GM03348 (cell line): ENCODE data around the gene SAT2.
A peak's percentile ranks its signal among the peaks of the same experiment; 100 is the strongest.
"Not testable (repeated sequence)": the region's sequence is repeated elsewhere in the genome, so short reads cannot be mapped to it uniquely, and the experiment has no call there.

Experiments used
- DNase-seq: peaks from one replicate; pipeline ENCODE4 v3.0.0; 2012; ENCODE audit warnings: low spot score

The SAT2 gene

DNA sequence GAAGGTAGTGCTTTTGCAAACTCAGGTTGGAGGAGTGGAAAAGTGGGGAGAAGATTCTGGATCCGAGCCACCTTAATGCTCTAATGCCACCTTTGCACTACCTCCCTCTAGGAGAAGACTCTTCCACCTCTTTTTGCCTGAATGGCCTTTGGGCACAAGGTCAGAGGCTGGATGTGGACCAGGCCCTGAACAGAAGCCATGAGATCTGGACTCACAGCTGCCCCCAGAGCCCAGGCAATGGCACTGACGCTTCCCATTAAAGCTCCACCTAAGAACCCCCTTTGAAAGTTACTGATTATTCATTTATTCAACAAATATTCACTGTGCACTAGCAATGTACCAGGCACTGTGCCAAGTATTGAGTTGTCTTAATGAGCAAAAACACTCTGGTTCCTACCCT is 5.5 kb upstream of the SAT2 start:
- no peak for DNase-seq

DNA sequence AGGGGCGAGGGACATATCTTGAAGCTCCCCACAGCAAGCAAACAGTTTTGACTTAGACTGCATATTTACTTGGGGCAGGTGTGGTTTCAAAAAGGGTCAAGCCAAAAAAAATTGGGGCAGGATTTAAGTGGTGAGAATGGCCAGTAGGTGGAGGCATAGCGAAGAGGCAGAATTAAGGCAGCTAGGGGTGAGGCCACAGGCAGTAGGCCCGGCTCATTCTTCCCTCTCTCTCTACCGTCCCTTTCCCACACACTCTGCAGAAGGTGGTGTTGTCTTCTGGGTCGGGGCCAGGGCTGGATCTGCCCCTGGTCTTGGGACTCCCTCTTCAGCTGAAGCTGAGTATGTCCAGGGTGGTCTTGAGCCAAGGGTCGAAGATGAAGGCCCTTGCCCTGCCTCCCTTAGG is 4.9 kb upstream of the SAT2 start:
- peak; percentile 82 for DNase-seq

DNA sequence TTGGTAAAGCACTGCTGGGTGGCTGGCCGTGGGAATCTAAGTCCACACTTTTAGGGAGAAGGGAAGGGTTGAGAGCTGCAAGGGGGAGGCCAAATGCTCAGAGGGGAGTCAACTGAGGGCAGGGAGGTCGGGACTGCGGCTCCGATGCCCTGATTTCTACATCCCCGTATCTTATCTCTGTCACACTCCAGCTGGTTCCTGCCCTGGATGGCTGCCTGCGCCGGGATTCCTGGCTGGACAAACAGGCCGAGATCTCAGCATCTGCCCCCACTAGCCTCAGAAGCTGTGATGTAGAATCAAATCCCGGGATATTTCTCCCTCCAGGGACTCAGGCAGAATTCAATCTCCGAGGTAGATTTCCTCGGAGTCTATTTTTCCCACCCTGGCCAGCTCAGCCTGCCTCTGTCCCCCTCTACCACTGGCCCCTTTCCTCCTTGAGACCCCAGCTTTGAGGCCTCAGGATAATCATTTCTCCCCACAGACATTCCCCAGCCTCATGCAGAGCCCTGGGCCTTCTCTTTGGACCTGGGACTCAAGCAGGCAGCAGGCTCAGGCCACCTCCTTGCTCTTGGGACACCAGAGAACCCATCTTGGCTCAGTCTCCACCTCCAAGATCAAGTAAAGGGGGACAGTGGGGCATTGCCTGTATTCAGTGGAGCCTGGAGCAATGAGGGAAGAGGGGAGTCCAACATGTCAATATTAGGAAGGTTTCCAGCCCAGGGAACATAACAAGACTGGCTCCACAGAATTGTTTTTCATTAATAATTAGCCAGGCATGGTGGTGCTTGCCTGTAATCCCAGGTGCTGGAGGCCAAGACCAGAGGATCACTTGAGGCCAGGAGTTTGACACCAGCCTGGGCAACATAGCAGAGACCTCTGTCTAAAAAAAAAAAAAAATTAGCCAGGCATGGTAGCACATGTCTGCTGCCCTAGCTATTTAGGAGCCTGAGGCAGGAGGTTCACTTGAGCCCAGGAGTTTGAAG is 4.1 kb upstream of the SAT2 start:
- DNase-seq: no peak

DNA sequence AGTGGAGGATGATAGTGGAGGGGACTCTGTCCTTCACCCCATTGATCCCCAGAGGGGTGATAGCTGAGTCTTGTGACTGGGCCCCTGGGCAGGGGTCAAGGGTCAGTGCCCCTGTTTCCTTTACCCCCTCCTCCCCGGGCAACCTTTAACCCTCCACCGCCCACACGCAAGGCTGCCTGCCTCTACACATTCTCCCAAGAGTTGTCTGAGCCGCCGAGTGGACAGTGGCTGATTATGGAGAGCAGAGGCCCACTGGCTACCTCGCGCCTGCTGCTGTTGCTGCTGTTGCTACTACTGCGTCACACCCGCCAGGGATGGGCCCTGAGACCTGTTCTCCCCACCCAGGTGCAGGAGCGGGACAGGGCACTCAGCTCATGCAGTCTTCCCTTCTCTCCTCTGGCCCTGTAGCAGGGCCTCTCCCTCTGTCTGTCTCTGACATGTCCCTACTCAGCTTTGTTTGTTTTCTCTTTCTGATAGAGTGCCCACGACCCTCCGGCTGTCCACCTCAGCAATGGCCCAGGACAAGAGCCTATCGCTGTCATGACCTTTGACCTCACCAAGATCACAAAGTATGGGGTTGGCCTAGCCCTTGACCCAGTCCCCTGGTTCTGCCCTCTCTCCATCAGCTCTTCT is 2.4 kb upstream of the SAT2 start, which contains the start of gene SHBG:
Gene SHBG (plus strand): TSS at position 197 of the 633 bp plus-strand sequence. CDS start 38 bp downstream, at position 235.
- no peak for DNase-seq

DNA sequence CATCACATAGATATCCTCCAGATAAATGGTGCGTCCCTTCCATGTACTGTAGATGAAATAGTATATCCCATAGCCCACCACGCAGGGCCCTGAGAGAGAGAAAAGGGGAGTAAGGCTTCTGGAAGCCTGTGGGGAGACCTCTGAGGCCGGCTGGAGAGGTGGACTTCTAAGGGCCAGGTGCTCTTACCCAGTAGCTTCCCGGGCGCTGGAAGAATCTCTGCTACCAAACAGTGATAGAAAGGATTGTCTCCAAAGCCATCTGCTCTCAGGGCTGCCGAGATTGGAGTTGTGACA is 718 bp downstream of the SAT2 start:
- DNase-seq: no peak

DNA sequence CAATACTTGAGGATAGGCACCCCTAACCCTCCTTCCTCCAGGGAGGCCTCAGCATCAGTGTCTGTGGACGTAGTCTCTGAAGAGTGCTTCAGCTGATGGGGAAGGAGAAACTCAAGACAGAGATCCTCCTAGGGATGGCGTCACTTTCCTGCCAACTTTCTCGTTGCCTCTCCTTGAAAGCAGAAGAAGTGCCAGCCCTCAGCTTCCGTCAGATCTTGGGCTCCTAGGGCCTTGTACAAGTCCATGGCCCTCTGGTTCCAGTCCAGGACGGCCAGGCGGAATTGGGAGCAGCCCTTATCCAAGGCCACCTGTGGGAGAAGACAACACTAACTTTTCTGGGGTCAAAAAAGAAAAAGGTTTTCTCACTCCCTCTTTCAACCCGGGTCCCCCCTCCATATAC is 1.3 kb downstream of the SAT2 start:
- DNase-seq: no peak

DNA sequence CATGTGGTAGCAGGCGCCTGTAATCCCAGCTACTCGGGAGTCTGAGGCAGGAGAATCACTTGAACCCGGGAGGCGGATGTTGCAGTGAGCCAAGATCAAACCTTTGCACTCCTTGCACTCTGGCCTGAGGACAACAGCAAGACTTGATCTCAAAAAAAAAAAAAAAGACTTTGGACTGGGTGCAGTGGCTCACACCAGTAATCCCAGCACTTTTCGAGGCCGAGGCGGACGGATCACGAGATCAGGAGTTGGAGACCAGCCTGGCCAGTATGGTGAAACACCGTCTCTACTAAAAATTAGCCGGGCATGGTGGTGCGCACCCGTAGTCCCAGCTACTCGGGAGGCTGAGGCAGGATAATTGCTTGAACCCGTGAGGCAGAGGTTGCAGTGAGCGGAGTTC is 1.9 kb downstream of the SAT2 start:
- DNase-seq: not testable (repeated sequence)

DNA sequence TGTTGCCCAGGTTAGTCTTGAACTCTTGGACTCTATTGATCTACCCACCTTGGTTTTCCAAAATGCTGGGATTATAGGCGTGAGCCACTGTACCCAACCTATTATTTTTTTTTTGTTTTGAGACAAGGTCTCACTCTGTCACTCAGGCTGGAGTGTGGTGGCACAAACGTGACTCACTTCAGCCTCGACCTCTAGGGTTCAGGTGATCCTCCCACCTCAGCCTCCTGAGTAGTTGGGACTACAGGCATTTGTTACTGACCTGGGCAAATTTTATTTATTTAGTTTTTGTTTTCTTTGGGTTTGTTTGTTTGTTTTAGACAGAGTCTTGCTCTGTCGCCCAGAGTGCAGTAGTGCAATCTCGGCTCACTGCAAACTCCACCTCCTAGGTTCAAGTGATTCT is 4.0 kb downstream of the SAT2 start:
- no peak for DNase-seq

DNA sequence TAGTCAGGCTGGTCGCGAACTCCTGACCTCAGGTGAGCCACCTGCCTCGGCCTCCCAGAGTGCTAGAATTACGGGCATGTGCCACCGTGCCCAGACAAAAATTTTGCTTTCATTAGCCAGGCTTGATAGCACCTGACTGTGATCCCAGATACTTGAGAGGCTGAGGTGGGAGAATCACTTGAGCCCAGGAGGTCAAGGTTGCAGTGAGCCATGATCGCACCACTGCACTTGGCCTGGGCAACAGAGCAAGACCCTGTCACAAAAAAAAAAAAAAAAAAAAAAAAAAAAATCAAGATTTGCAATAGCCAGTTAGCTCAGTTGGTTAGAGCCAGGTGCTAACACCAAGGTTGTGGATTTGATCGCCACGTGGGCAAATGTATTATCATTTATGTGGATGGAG is 6.8 kb downstream of the SAT2 start:
- DNase-seq: no peak

DNA sequence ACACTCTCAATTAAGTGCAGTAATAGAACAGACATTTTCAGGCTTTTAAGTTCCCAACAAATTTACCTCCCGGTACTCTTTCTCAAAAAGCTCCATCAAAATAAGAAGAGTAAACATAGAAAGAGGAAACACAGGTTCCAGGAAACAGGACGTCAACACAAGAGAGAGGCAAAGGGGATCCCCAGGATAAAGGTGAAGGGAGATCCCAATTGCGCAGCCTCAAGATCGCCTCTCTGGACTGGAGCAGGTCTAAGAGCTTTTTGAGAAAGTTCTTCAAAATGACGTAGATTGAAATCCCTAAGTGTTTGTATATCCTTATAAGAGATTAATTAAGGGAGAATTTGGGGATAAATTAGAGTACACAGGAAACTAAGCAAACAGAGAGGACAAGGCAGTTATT is 9.0 kb downstream of the SAT2 start:
- DNase-seq: no peak

DNA sequence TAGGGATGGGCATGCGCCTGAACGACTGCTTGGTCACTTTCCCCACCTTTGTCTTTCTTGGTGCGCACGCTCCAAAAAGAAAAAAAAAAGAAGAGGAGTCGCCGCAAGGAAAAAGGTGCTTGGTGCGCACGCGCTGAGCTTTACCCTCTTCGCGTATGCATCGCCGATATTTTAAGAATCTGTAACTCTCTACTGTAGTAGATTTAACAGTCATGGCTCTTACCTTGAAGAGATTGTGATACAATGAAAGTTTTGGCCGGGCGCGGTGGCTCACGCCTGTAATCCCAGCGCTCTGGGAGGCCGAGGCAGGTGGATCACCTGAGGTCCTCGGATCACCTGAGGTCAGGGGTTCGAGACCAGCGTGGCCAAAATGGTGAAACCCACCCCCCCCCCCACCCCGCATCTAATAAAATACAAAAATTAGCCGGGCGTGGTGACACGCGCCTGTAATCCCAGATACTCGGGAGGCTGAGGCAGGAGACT is 12.3 kb downstream of the SAT2 start:
- DNase-seq: no peak

DNA sequence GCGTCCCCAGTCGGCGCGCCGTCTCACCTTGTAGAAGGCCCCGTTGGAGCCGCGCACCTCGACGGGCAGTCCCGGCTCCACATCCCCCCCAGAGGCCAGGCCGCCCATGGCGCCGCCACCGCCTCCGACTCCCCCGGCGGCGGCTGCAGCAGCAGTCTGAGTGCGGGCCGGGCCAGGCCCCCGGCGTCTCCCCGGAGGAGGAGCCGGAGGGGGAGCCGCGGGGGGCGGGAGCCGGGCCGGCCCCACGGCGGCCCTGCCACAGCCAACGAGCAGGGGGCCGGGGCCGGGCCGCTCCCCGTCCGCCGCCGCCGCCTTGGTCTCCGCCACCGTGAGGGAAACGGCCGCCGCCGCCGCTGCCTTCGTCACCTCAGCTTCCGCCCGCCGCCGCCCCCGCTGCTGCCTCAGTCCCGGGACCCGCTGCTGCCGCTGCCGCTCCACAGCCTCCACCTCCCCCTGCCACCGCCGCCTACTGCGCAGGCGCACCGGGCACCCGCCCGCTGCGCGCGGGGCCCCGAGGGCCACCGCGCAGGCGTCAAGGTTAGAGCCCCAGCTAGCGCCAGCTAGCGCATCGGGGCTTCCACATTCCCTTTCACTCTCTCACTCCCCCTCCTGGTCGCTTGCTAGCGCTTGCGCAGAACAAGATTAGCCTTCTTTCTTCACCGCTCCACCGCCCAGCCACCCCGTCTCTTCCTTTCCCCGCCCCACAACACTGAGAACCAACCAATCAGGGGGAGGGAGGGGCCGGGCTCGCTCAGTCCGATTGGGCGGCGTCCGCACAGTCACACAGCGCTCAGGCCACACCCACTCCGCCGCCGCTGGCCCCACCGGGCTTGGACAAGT is 13.0 kb downstream of the SAT2 start, which contains the start of gene FXR2:
Gene FXR2 (minus strand): TSS at position 473 of the 840 bp plus-strand sequence. CDS start 365 bp downstream, at position 108.
- DNase-seq: peak; percentile 100

DNA sequence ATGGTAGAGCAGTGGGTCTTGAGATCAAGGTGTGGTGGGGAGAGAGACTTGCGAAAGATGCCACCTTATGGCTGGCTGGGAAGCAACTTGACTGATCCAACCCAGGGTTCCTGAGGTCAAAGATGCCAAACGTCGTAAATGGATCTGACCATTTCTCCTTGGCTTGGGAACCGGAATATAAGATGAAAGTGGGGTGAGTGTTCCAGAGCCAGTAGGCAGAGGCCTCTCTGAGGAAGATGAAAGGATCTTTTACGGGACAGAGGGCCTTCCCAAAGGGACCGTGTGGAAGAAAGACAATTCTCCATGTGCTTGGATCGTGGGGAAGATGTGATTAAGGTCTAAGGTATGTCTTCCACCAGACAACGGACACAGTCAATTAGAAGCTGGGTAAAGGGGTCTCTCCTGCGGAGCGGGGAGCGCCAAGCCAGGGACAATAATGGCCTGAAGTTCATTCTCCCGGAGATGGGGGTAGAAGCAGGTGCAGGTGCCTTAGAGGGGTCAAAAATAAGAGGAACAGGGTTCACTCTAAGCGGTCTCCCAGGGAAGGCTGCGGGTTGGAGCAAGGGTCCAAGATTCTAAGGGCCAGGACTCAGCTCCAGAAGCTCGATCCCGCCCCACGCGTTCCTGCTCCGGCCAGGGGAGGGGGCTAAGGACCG is 13.7 kb downstream of the SAT2 start:
- DNase-seq: no peak

DNA sequence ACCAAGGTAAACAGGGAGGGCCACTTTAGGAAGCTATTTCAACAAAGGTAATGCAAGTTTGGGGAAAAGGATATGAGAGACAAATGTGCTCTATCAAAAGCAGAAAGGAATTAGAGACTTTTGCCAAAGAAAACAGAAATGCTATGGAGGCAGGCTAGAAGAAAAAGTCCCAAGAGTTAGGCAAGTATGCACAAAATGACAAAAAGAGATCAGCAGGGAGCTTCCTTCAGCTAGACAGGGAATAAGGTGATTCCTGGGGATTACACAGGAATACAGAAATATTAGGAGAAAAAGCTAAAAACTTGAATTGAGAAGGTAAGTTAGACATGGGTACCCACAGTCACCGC is 15.4 kb downstream of the SAT2 start:
- no peak for DNase-seq

DNA sequence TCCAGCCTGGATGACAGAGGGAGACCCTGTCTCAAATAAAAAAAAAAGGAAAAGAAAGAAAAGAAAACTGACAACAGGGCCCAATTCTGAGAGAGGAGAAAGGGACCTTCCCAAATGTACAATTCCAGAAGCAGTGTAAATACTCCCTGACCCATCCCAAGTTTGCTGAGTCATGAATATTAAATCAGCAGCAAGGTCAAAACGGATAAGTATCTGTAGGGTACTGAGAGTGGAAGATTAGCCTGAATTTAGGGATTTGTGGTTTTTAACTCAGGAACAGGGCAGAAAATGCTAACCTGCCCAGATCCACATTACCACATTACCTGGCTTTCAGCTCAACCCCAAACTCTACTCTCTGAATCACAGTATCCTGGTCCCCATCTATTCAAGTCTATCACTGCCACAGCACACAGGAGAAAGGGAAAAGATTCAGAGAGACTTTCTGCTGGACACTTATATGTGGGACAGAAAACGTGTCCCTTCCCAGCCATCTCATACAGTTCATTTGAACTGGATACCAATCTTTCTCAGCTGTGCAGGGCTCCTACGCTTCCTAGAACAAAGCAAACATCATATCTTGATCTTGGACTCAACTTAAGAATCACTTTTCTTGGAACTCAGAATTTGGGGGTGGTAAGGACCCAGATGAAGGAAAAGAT is 15.9 kb downstream of the SAT2 start:
- DNase-seq: no peak

DNA sequence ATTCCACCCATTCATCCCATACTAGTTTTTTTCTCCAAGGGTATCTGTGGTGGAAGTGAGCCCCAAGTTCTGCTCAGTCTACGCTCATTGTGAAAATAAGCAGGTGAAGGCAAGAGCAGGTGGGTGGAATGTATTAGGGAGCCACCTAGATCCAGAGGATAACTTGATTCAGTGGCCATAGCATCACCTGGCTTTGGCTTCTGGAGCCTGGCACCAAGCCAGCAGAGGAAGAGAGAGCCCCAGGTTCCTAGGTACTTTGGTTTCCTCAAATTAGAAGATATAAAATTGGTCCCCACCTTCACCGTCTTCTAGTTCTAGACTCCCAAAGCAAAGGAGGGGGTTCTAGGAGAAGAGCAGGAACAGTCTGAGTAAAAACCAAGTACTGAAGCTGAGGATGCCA is 17.0 kb downstream of the SAT2 start:
- no peak for DNase-seq

DNA sequence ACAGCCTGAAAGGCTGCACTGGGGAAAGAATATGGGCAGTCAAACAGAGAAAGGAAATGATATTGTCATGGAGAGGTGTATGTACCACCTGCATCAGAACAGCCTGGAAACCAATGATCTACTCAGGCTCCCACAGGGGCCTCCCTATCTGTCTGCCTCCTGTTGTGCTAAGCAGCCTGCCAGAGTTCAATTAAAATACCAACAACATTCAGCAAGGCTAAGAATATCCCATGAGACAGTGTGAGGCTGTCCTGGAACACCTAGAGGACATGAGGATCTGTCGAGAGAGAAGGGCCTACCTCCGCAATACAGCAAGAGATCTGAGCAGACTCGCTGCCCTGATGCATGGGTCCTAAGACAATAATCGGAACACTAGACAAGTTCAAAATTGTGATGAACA is 21.3 kb downstream of the SAT2 start:
- DNase-seq: no peak

DNA sequence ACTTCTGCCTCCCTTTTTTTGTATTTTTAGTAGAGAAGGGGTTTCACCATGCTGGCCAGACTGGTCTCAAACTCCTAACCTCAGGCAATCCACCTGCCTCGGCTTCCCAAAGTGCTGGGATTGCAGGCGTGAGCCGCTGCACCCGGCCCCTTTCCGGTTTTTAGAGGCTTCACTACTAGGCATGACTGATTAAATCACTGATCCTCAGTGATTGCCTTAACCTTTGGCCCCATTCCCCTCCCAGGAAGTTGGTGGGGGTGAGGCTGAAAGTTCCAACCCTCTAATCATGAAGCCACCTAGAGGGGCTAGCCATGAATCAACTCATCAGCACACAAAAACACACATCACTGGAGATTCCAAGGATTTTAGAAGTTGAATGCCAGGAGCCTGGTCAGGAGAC is 30.1 kb downstream of the SAT2 start:
- not testable (repeated sequence) for DNase-seq

DNA sequence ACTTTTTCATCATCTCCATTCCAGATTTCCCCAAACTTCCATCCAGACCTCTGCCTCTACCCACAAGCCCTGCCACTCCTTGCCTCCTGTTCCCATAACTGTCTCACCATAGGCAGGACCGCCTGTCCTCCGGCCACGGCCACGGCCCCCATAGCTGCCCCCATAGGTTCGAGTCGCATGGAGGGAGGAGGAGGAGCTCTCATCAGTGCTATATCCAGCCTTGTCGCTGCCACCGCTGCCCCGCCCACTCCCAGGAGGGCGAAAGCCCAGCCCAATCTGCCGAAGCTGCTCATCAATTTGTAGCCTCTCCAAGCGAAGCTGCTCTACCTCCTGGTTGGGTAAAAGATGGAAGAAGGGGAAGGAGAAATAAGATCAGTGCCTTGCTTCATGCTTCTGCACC is 34.3 kb downstream of the SAT2 start:
- DNase-seq: no peak

DNA sequence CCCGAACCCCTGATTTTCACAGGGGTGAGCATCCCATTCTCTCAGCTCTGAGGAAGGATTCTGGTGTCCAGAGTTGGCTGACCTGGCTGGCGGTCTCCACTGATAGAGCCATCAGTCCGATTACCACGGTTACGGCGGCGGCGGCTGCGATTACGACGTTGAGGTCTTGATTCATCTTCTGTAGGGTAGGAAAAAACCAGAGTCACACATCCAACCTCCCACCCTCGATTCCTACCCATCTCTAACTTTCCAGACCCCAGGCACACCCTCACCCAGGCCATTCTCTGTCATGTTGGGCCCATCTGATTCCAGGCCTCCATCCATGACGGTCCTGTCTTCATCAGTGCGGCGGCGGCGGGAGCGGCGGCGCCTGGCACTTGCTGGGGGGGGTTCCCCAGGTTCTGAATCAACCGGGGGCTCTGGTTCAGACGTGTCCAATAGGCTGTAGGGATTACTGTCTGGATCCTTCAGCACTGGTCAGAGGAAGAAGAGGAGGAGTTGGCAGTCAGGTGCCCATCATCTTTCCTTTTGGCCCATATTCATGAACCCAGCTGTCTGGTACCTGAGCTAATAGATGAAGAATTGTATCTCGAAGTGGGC is 35.1 kb downstream of the SAT2 start:
- no peak for DNase-seq

DNA sequence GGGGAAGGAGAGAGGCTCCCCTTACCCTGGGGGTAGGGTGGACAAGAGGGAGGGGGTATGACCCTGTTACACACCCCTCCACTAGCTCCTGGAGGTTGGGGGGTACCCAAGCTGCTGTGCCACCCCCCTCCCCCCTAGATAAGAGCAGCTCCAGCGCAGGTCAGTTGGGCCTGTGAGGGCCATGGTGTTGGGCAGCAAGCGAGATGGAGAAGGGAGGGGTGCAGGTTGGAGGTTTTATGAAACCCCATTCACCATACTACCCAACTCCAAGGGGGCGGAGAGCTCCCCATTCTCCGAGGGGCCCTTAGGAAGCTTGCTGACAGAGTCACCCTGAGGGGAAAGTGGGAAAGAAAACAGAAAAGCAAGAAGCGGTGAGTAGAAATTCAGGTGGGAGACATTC is 36.0 kb downstream of the SAT2 start:
- no peak for DNase-seq
